H9 (cell line): ENCODE results near the gene CPLANE1. TPM values are rescaled to one million over a fixed set of nuclear protein-coding genes. Genes with fewer than 3 reads are reported as not detected.

Experiments
- DNase-seq: peaks from one replicate; pipeline ENCODE4 v3.0.0-alpha.2; 2017
- H2AFZ ChIP-seq: one replicate; pipeline ENCODE4 v1.6.1; 2013; ENCODE audit warnings: mild to moderate bottlenecking, low read length, control low read depth, moderate library complexity
- H2AK5ac ChIP-seq: 2 replicates; pipeline ENCODE4 v1.6.1; 2013; ENCODE audit warnings: low read length, control low read depth, mixed read lengths; ENCODE audit not compliant: insufficient read length
- H2BK120ac ChIP-seq: one replicate; pipeline ENCODE4 v1.6.1; 2013; ENCODE audit warnings: low read depth, mild to moderate bottlenecking, low read length, control low read depth, inconsistent platforms; ENCODE audit not compliant: poor library complexity, severe bottlenecking
- H2BK12ac ChIP-seq: 2 replicates; pipeline ENCODE4 v1.6.1; 2013; ENCODE audit warnings: low read length, control low read depth, mixed read lengths, low read depth; ENCODE audit not compliant: insufficient read length
- H2BK15ac ChIP-seq: 2 replicates; pipeline ENCODE4 v1.6.1; 2013; ENCODE audit warnings: low read depth, low read length, control low read depth
- H2BK20ac ChIP-seq: one replicate; pipeline ENCODE4 v1.6.1; 2013; ENCODE audit warnings: low read depth, mild to moderate bottlenecking, low read length, control low read depth, inconsistent platforms; ENCODE audit not compliant: poor library complexity, severe bottlenecking
- H2BK5ac ChIP-seq: 2 replicates; pipeline ENCODE4 v1.6.1; 2013; ENCODE audit warnings: low read length, control low read depth, mixed read lengths; ENCODE audit not compliant: insufficient read length
- H3K14ac ChIP-seq: 2 replicates; pipeline ENCODE4 v1.6.1; 2013; ENCODE audit warnings: low read length, control low read depth; ENCODE audit not compliant: insufficient read depth
- H3K18ac ChIP-seq: 2 replicates; pipeline ENCODE4 v1.6.1; 2013; ENCODE audit warnings: low read depth, mild to moderate bottlenecking, mixed read lengths, low read length, control low read depth; ENCODE audit not compliant: insufficient read length
- H3K23ac ChIP-seq: 2 replicates; pipeline ENCODE4 v1.6.1; 2013; ENCODE audit warnings: low read length, control low read depth, mixed read lengths, low read depth; ENCODE audit not compliant: insufficient read length
- H3K23me2 ChIP-seq: 2 replicates; pipeline ENCODE4 v1.6.1; 2013; ENCODE audit warnings: low read depth, mild to moderate bottlenecking, mixed read lengths, low read length, control low read depth; ENCODE audit not compliant: insufficient read length, poor library complexity, severe bottlenecking
- H3K27ac ChIP-seq: 2 replicates; pipeline ENCODE4 v1.5.1; 2013; ENCODE audit warnings: low read length, control low read depth, mixed read lengths, low read depth; ENCODE audit not compliant: insufficient read length
- H3K27me3 ChIP-seq: 2 replicates; pipeline ENCODE4 v1.6.1; 2013; ENCODE audit warnings: low read length, control low read depth, inconsistent platforms; ENCODE audit not compliant: insufficient read depth
- H3K4ac ChIP-seq: 2 replicates; pipeline ENCODE4 v1.6.1; 2013; ENCODE audit warnings: low read depth, mild to moderate bottlenecking, control low read depth, inconsistent platforms, low read length, moderate library complexity
- H3K4me1 ChIP-seq: 2 replicates; pipeline ENCODE4 v1.6.1; 2013; ENCODE audit warnings: low read length, control low read depth, inconsistent platforms; ENCODE audit not compliant: insufficient read depth
- H3K4me2 ChIP-seq: 2 replicates; pipeline ENCODE4 v1.6.1; 2013; ENCODE audit warnings: low read length, control low read depth, mixed read lengths; ENCODE audit not compliant: insufficient read length, insufficient read depth
- H3K56ac ChIP-seq: 2 replicates; pipeline ENCODE4 v1.6.1; 2013; ENCODE audit warnings: low read depth, mild to moderate bottlenecking, mixed read lengths, low read length, control low read depth; ENCODE audit not compliant: insufficient read length
- H3K79me1 ChIP-seq: 2 replicates; pipeline ENCODE4 v1.6.1; 2013; ENCODE audit warnings: low read depth, mild to moderate bottlenecking, moderate library complexity, low read length, control low read depth, inconsistent platforms; ENCODE audit not compliant: insufficient read depth, poor library complexity, severe bottlenecking
- H3K79me2 ChIP-seq: 2 replicates; pipeline ENCODE4 v1.6.1; 2013; ENCODE audit warnings: low read length, control low read depth, inconsistent platforms; ENCODE audit not compliant: insufficient read depth
- H3K9ac ChIP-seq: 2 replicates; pipeline ENCODE4 v1.6.1; 2013; ENCODE audit warnings: low read length, control low read depth, mixed read lengths; ENCODE audit not compliant: insufficient read length; ENCODE audit errors: extremely low read depth
- H3K9me3 ChIP-seq: one replicate; pipeline ENCODE4 v1.6.1; 2013; ENCODE audit warnings: low read depth, low read length, inconsistent platforms; ENCODE audit not compliant: control insufficient read depth
- H3T11ph ChIP-seq: one replicate; pipeline ENCODE4 v1.6.1; 2013; ENCODE audit warnings: mild to moderate bottlenecking, low read length, control low read depth, inconsistent platforms
- H4K20me1 ChIP-seq: one replicate; pipeline ENCODE4 v1.6.1; 2013; ENCODE audit not compliant: control insufficient read depth, insufficient read length, insufficient read depth
- H4K5ac ChIP-seq: 2 replicates; pipeline ENCODE4 v1.6.1; 2013; ENCODE audit warnings: low read depth, mild to moderate bottlenecking, mixed read lengths, low read length, control low read depth; ENCODE audit not compliant: insufficient read length
- H4K8ac ChIP-seq: replicated peaks from 2 replicates; pipeline ENCODE4 v1.6.1; 2013; ENCODE audit warnings: low read length, control low read depth, mixed read lengths, low read depth; ENCODE audit not compliant: insufficient read length
- H4K91ac ChIP-seq: 2 replicates; pipeline ENCODE4 v1.6.1; 2013; ENCODE audit warnings: low read depth, mild to moderate bottlenecking, moderate library complexity, mixed read lengths, low read length, control low read depth; ENCODE audit not compliant: insufficient read length
- H3K27ac Mint-ChIP-seq, 3 experiments: 2 replicates in 2 of 3; 3 replicates in 1 of 3; pipeline ENCODE4 v1.8.0; 2020 to 2021; ENCODE audit warnings: mixed read lengths in 3 of 3, mild to moderate bottlenecking in 1 of 3, moderate library complexity in 1 of 3
- H3K27me3 Mint-ChIP-seq: 2 replicates; pipeline ENCODE4 v1.8.0; 2021; ENCODE audit warnings: low read depth, mild to moderate bottlenecking, moderate library complexity, mixed read lengths
- H3K36me3 Mint-ChIP-seq, 3 experiments: 2 replicates in 2 of 3; 3 replicates in 1 of 3; pipeline ENCODE4 v1.8.0; 2020 to 2021; ENCODE audit warnings: low read depth in 3 of 3, mixed read lengths in 3 of 3; ENCODE audit not compliant: insufficient read depth in 1 of 3
- H3K4me1 Mint-ChIP-seq, 2 experiments: 2 replicates each; pipeline ENCODE4 v1.8.0; 2020; ENCODE audit warnings: mixed read lengths in 2 of 2
- H3K4me3 Mint-ChIP-seq, 2 experiments: 2 replicates in 1 of 2; 3 replicates in 1 of 2; pipeline ENCODE4 v1.8.0; 2020 to 2021; ENCODE audit warnings: mild to moderate bottlenecking in 2 of 2, mixed read lengths in 2 of 2, moderate library complexity in 1 of 2
- H3K9me3 Mint-ChIP-seq, 2 experiments: 2 replicates in 1 of 2; 3 replicates in 1 of 2; pipeline ENCODE4 v1.8.0; 2020; ENCODE audit warnings: mild to moderate bottlenecking in 2 of 2, mixed read lengths in 2 of 2, moderate library complexity in 1 of 2
- WGBS: extraction: QIAGEN DNeasy Blood & Tissue Kit; methylation state at CpG from one replicate; pipeline ENCODE4 v1.1.7; 2013; ENCODE audit warnings: missing lambda C conversion rate, low lambda C conversion rate, mixed read lengths; ENCODE audit not compliant: insufficient read length; ENCODE audit errors: extremely low coverage; 5-methylcytosine and 5-hydroxymethylcytosine counted together
- total RNA-seq: library from RNA; stranded (reverse); gene quantifications from 2 replicates; pipeline ENCODE4 v1.2.1, GENCODE V29; 2021
- TF ChIP-seq, protein P1 (sequence below): fragments of 200-600 bp; sonication (generic); conservative IDR thresholded peaks from 3 replicates; pipeline ENCODE4 v1.8.0; 2021; ENCODE audit warnings: antibody characterized with exemption, mild to moderate bottlenecking

CPLANE1 gene
- total RNA-seq, 1 experiment from 2014 or later, result 11.6 TPM

DNA sequence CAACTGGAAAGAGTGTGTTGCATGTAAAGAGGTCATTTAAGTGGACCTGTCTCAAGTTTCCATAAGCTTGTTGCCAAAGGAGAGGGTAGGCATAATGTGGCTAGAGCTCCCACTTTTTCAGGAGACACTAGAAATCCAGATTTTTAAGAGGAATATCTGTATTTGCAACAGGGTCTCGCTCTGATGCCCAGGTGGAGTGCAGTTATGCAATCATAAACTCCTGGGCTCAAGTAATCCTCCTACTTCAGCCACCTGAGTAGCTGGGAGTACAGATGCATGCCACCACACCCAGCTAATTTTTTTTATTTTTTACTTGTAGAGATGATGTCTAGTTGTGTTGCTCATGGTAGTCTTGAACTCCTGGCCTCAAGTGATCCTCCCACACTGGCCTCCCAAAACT is 189.1 kb downstream of the CPLANE1 start:
- no peak overlapping the region for H2AK5ac ChIP-seq
- Mint-ChIP-seq H3K36me3 (peaks cover 7 to 55% (median 54%) of the 10 kb centered on the region in 3 experiments; a peak in 6 of 7 replicates), H3K4me1 (no peaks in the 10 kb centered on the region), H3K27ac (no peak overlapping the region), H3K9me3 (no peaks in the 10 kb centered on the region), H3K4me3 (no peak overlapping the region), H3K27me3 (no peaks in the 10 kb centered on the region)
- H3K4me2 ChIP-seq, result no peak overlapping the region
- no peaks in the 10 kb centered on the region for H3K9me3 ChIP-seq
- H2AFZ ChIP-seq, result no peak overlapping the region
- no CpG with 5 or more reads among the region's 1 CpG for WGBS
- H2BK20ac ChIP-seq, result no peak overlapping the region
- no peak for DNase-seq
- no peaks in the 10 kb centered on the region for H3K27me3 ChIP-seq
- H3K14ac ChIP-seq, result no peak overlapping the region
- H3K27ac ChIP-seq, result no peak overlapping the region
- no peak overlapping the region for H2BK15ac ChIP-seq
- H4K5ac ChIP-seq, result no peak overlapping the region
- H3K23me2 ChIP-seq, result no peaks in the 10 kb centered on the region
- no peak overlapping the region for H4K8ac ChIP-seq
- H3K4me1 ChIP-seq, result no peaks in the 10 kb centered on the region
- H2BK120ac ChIP-seq, result no peak overlapping the region
- H3K79me2 ChIP-seq, result no peaks in the 10 kb centered on the region
- no peaks in the 10 kb centered on the region for H3K79me1 ChIP-seq
- no peak overlapping the region for H3K23ac ChIP-seq
- H4K91ac ChIP-seq, result no peak overlapping the region
- H4K20me1 ChIP-seq, result no peaks in the 10 kb centered on the region
- TF ChIP-seq, protein P1, sequence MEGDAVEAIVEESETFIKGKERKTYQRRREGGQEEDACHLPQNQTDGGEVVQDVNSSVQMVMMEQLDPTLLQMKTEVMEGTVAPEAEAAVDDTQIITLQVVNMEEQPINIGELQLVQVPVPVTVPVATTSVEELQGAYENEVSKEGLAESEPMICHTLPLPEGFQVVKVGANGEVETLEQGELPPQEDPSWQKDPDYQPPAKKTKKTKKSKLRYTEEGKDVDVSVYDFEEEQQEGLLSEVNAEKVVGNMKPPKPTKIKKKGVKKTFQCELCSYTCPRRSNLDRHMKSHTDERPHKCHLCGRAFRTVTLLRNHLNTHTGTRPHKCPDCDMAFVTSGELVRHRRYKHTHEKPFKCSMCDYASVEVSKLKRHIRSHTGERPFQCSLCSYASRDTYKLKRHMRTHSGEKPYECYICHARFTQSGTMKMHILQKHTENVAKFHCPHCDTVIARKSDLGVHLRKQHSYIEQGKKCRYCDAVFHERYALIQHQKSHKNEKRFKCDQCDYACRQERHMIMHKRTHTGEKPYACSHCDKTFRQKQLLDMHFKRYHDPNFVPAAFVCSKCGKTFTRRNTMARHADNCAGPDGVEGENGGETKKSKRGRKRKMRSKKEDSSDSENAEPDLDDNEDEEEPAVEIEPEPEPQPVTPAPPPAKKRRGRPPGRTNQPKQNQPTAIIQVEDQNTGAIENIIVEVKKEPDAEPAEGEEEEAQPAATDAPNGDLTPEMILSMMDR, result no peak
- no peak overlapping the region for H3T11ph ChIP-seq
- no peak overlapping the region for H3K56ac ChIP-seq
- H2BK5ac ChIP-seq, result no peak overlapping the region
- H3K9ac ChIP-seq, result no peak overlapping the region
- no peak overlapping the region for H3K18ac ChIP-seq
- no peak overlapping the region for H3K4ac ChIP-seq
- no peak overlapping the region for H2BK12ac ChIP-seq
